Hematopoietic multipotent progenitor cell treated with erythropoietin and hydrocortisone succinate and interleukin-3 and kit ligand, for 4 days (in vitro differentiated cells): Measurements from ENCODE around the gene SELP.

Experiments used
- DNase-seq: peaks from one replicate; pipeline ENCODE4 v3.0.0-alpha.2; 2015

SELP gene

DNA sequence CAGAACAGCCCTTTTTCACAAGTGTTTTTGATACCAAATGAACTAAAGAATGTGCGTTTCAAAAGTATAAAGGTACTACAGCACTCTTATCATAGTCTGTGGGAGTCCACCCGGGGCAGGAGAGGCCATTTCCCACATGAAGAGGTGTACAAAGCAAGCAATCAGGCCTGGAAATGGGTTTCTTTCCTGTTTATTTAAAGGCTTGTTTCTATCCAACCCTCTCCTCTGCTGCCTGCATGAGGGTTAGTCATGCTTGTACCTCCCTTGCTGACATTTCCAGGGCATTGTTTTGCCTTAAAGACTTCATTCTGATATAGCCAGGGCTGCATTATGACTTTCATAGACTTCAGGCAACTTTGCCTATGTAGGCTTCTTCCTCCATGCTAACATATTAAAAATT lies 11.6 kb downstream of the SELP start:
- DNase-seq = no peak

DNA sequence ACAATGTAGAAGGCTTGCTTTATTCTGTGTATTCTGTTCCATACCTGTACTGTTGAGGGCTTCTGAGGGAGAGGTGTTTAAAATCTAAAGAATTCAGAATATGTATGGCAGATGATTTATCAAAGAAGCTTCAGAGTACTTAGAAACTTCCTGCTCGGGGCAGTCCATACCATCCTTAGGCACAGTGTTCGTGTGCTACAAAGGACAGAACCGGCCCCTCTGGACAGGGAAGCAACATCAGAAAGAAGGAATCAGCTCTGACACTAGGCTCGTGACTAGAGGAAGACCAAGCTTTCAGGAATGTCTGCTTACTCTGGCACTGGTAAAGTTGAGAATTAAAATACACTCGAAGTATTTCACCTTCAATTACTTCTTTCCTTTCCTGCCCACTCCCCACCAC lies 14.1 kb downstream of the SELP start:
- DNase-seq = no peak

DNA sequence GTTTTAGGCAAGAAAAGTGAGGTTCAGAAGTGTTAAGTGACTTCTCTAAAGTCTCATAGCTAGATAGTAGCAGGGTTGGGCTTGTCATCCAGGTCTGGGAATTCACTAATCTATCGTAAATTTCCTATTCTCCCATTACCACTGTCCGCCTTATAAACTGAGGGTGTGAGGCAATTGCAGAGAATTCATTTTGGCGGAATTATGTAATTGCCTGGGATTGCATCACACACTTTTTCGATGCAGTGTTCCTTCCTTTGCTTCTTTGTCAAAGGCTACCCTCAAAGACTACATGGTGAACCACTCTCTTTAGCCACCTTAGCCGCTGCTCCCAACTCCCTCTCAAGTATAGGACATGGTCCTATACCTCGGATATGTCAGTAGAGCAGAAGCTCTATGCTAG lies 19.1 kb downstream of the SELP start:
- no peak for DNase-seq

DNA sequence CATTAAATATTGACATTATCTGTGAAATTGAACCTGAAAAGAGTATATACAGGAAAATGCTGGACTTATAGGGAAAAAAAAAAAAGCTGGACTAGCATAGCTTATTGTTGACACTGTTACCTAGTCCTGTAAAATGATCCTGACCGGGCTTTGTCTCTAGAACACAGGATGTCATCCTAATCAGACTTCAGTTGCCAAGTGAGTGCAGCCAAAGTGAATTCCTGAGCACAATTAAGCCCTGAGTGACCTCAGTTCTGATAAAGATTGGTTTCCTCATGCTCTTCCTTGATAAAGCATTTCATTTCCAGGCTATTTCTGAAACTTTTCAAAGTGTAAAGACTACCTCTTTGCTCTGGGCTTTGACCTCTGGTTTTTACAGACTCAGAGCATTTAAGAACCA lies 19.8 kb downstream of the SELP start:
- DNase-seq = no peak

DNA sequence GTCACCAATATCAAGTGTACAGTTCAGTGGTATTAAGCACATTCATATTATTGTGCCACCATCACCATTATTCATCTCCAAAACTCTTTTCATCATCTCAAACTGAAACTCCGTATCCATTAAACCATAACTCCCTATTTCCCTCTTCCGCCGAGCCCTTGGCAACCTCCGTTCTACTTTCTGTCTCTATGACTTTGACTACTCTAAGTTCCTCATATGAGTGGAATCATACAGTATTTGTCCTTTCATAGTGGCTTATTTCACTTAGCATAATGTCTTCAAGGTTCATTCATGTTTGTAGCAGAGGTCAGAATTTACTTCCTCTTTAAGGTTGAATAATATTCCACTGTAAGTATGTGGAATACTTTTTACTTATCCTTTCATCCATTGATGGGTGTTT lies 21.7 kb downstream of the SELP start:
- DNase-seq = no peak

DNA sequence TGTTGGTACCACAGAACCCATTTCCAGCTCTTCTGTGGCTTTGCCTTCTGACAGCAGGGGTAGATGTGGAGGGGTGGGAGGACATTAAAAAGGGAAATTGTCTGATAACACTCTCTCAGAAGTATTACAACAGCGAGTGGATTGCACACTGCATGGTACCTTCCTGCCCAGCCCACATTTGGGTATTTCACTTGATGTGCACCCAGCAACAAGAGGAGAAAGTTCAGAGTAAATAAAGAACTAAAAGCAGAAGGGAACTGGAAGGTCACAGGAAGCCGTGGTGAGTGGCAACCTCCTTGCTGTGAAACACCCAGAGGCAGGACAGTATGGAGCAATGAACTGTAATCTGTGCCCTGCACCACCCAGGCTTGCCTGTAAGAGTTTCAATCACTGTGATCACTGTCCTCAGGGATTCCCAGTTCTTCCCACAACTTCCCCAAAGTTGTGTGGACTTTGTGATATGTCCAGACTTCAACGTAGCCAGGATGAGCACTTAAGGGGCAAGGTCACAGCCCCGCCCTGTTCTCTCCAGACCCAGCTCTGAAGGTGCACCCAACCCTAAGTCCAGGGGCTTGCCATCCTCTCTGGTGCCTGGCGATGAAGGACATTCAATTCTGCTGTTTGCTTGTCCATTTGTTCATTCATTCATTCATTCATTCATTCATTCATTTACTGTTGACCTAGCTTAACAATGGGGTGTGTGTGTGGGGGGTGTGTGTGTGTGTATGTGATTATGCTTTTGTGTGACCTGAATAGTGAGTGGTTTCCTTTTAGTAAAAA lies 25.0 kb downstream of the SELP start:
- DNase-seq = peak; percentile 94

DNA sequence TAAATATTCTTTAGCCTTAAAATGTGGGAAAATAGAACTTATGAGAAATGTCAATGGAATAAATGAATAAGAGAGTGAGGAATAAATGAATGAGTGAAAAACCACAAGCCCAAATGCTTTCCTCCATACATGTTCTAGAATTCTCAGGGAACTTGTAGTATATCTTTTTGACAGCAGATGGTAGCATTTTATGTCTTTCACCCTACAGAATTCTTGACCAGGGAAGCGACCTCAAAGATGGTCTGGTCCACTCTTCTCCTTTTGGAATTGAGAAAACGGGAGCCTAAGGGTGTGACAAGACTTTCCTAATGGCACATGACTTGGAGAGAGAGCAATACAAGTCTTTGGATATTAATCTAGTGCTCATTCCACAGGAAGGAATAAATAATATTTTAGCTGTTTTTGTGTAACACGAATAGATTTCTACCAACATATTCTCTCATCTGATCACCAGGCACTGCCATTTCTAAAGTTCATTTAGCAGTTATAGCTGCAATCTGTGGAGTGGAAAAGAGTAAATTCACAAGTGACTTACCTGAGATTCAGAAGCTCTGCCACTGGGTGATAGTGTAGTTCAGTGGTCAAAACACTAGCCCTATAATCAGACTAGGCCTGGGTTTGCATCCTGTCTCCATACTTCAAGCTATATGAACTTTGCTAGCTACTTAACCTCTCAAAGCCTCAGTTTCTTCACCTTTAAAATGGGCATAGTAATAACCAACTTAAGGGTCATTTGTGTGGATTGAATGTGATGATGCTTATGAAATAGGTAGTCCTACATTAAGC lies 28.6 kb downstream of the SELP start:
- peak; percentile 70 for DNase-seq

DNA sequence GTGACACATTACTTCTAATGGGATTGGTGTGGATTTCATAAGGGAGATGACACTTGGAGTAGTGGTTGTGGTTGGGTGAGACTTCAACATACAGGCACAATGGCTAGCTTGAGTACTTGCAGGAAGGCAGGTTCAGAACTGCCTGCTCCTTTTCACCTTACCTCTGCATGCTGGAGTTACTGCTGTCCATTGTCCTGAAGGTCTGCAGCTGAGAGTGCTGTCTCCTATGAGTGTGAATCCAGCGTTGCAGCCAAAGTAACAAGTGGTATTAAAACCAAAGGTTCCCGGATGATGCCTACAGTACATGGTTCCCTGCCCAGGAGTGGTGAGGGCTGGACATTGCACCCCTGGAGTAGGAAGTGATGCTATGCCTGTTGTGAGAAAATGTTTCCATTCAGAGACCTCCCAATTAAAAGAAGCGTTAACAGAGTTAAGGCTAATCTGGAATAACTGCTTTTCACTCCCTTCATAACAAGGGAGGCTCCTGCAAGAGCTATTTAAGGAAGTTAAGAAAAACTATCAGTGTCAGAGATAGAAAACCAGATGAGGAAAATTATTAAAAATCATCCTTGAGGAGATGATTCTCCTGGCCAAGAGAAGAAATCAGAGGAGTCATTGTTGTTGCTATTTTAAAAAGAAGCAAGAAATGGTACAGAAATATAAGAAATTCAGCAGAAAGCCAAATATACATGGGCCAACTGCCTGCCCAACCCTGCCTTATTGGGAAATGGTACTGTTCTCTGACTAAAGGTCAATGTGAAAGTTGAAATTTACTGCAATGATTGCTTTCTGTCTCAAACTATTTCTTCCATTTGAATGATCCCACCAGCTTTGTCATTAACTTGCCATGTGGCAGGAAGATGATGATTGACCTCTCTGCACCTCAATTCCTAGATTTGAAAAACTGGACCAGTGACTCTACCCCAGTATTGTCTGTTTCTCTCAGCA lies 33.9 kb downstream of the SELP start:
- DNase-seq = peak; percentile 63

DNA sequence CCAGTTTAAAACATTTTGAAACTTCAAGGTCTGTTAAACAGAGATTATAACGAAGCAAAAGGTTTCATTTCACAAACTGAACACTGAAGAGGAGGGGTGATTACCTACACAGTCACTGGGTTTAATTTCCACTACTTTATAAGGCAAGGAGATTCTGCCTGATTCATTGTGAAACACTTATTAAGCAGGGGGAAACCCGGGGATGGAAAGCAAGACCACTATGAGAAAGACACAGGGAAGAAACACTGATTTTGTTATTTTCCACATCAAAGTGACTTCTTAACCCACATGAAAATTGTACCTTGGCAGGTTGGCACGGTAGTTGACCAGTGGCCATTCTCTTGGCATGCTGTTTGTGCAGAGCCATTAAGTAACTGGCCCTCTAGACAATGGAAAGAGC lies 35.5 kb downstream of the SELP start:
- no peak for DNase-seq

DNA sequence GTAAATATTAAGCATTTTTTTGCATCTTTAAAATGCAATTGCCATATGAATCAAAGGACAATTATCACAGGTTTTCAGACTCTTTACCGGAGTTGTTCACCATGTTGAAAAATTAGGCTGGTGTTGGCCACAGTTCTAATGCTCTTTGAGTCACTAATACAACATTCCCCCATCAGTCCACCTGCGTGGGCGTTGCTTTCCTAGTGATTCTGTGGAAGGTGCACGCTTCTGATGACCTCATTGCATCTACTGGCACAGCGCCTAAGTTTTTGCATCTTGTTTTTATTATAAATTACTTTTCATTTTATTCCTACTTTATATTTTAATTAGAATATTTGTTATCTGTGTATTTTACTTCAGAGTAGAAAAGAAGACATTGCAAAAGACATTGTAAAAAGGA lies 39.0 kb downstream of the SELP start:
- DNase-seq = no peak

DNA sequence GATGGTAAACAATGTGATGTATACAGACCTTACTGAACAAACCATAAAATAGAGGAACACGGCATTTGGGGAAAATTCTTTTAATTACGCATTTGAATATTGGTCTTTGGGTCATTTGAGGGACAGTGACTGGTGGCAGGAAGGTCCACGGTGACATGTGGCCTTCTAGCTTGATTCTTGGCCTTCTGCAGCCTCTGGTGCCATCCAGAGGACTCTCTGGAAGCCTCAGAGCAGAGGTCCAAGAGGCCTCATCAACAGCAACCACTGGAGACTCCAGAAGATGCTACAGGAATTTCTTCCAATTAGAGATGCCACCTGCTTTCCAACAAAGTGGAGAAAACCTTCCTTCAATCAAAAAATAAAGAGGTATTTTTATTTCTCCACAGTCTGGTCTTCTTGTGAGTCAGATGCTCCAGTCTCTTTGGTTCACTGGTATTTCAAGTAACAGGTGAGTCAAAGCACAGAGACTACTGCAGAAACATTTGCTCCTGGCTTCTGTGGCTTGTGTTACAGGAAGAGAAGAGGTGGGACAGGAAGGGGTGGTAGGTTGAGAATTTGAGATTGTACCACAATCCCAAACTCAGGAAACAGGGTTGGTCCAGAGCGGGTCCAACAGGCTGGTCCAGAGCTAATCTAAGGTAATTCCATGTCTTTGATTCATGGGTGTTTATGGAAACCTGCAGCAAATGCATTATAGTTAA lies 41.0 kb downstream of the SELP start:
- no peak for DNase-seq

DNA sequence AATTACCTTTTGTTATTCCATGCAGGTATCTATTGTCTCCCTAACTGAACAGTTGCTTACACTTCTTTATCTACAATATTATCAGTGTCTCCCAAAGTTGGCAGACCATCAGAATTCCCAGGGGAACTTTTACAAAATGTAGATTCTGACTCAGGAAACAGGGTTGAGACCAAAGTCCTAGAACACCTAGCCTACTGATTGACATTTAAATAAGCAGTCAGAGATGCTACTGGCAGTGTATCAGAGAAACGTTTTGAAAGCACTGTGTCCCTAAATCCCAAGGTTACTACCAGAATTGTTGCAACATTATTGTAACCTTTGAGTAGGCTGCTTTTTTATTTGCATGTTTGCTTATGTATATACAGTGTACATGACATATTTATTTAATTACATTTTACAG lies 41.8 kb downstream of the SELP start:
- DNase-seq = no peak

DNA sequence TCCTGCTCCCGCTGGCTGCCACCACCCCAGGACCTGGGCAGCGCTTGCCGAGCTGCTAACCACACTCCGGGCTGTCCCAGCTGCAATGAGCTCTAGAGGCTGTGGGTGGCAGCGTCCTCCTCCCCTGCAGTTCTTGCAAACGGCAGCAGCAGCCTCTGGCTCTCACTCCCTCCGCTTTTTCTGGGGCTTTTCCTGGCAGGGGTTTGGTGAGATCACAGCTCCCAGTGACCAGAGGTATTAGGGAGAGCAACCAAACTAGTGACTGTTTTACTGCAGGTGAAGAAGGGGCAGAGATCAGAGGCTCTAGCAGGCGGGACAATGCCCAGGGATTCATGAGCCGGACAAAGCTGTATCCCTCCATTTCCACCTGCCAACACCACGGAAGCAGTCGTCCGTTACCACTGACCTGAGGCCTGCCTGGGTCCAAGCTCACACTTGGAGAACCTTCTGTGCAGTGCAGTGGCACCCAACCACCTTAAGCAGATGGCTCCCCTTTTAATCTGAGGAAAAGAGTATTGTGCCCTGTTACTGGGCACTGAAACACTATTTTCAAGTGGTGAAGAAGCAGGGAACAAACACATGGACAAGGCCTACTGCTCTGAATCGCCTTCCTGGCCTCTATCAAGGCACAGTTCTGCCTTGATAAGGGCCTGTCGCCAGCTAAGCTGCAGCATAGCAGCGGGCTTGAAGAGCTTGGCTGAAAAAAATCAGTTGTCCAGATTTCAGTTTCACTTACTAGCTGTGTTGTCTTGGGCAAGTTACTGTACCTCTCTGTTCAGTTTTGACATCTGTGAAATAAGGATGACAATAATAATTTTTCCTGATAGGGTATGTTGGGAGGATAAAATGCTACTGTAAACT lies 43.3 kb downstream of the SELP start, which contains the start of gene F5:
Gene F5, minus strand, starts transcription at position 87 of the 861 bp plus-strand sequence. CDS start 95 bp downstream, outside the sequence.
- DNase-seq = peak; percentile 90

DNA sequence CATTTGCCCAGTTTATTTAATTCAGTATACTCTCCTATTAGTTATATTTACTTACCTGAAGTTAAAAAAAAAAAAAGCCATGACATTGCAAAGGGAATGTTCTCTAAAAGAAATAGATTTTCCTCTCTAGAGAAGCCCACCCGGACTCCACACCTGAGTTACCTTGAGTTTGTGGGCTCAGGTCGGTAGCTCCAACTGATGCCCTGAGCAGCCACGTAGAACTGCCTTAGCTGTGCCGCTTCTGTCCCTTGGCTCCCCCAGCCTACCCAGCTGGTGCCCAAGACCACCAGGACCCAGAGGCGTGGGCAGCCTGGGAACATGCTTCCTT lies 43.9 kb downstream of the SELP start:
- DNase-seq = no peak

DNA sequence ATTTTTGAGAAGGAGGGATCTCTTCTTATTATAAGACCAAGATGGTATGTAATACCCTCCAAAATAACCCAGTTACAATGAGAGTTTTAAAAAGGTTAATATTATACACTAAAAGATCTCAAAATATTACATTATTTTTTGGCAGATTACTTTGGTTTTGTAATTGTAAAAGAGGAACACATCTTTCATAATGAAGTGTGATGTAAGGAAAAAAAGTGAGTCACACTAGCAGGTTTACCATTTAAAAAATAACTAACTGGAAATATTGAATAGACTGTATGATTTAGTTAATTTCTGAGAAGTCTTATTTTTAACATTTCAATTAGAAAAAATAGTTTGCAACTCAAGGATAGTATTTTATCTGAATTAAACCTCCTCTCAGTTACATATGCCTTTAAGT lies 44.7 kb downstream of the SELP start:
- DNase-seq = peak; percentile 42

DNA sequence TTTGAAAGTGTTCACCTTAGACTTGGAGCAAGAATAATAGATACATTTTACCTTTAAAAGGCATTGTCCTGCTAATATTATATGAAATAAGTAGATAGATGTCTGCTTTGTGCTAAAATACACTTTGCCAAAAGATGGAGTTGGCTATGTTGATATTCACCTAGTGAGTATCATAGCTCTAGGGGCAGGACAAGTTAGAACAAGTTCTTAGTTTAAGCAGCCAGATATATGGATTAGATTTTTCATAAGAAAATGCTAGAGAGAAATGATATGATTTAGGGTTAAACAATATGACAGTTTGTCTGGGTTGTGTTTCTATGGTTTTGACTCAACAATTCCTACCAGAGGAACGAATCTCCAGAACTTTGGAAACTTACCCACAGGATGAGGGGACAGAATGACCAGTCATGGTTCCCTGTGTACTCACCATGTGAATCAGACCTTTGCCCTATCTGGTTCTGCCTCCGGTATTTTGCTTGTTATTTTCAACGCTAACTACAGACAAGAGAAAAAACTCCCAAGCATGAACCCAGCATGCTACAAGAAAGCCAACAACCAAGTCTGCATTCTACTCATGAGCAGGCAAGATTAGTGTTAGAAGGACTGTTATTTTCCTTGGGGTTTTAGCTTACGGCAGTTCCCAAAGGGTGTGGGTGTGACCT lies 45.3 kb downstream of the SELP start:
- no peak for DNase-seq

DNA sequence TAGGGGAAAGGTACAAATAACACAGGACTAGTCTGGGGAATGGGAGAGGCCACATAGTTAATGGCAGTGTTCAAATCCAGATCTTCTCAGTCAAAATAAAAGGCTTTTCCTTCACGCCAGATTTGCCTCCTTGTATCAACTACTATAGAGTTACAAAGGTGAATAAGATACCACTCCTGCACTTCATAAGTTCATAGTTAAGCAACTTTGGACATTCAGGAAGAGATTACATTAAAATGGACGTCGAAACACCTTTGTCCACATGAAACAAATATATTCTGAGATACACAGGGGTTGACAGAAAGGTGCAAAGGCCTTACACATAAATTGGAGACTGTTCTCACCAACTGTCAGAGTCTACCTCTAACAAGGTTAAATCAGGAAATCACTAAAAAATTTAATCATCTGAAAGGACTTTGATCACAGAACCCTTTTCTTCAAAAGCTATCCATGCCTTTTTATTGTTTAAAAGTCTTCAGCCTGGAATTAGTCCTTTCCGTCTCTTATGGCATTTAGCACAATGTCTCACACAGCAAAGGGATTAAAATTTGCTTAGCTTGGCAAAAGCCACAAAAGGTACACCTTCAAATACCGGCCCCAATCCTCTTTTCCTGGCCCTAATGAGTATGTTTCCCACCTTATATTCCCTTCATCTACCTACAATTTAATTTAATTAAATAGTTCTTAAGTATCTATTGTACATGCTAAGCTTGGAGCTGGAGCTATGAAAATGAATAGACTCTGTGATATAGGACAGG lies 51.8 kb downstream of the SELP start:
- DNase-seq = no peak

DNA sequence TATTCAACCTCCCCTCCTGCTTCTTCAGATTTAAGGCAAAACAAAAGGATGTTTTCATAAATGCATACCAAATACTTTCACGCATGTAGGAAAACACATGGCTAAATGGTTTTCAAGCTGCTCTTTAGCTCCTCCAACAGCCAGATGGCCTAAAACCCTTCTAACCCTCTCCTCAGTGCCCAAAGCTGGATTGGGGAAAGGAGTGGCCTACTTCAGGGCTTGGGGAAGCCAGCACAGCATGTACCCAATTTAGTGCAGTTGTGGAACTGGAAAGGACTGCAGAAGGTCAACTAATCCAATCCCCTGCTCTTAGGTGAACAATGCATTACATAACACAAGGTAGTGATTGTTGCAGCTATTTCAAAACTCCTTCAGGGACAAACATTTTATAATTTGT lies 53.0 kb downstream of the SELP start:
- no peak for DNase-seq

DNA sequence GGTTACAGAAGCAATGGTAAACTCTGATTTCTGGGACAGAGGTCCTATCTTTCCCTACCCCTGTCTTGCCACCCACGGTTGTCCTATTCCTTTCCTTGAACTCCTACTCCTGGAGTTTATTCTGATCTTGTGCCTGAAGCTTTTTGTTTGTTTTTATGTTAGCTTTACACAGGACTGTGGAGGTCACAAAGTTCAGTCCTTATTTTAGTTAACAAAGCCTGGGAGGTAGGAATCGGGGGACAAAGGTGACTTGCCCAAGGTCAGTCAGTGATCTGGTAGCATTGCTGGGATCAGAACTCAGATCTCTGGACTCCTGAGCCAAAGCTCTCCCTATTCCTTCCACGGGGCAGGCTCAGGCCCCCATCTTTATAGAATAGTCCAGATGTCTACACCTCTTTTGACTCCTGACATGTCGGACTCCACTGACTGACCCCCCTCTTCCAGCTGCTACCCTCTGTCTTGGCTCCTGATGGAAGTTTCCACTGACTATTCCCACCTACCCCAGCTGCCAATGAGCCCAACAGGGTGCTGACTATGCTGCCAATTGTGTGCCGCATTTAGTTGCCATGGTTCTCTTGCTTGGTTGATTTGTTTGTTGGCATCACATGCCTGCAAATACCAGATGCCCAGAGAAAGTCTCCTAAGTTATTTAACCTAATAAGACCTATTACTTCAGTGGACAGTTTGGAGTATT lies 53.5 kb downstream of the SELP start:
- DNase-seq = no peak

DNA sequence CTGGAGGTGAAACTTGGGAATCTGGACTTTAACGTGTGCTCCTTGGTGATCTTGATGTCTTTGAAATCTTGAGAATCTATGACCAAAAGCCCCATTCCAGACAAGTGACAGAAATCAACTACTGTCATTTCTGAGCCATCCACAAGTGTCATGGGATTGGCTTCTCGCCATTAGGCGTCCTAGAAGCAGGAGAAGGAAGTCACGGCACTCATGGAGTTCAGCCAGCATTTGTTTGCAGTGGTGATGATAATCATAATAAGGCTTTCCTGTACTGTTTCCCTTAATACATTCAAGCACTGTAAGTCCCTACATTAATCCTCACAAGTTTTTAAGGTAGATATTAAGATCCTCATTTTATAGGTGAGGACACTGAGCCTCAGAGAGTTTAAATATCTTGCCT lies 55.6 kb downstream of the SELP start:
- DNase-seq = no peak
